Pancreas (tissue), 10 donors: ENCODE data around the gene MSMP. TPM values are rescaled to one million over a fixed set of nuclear protein-coding genes. Genes with fewer than 3 reads are reported as not detected.
A peak's percentile ranks its signal among the peaks of the same experiment; 100 is the strongest.

Experiments
- ATAC-seq, 4 donors: fragments of 200-7000 bp; cut with Tn5 transposase; one replicate each; pipeline versions ENCODE4 v1.8.0 to v1.9.1; 2020; ENCODE audit warnings: mild to moderate bottlenecking in 4 of 4, moderate library complexity in 4 of 4
- DNase-seq, 6 donors: peaks; one replicate each; pipeline ENCODE4 v3.0.0-alpha.2; 2020
- FAIRE-seq: peaks from 2 replicates; lab custom pipeline; 2012; peaks lifted over from hg19 to GRCh38; lab: Jason Lieb, UNC
- H3K27ac ChIP-seq, 4 donors: fragments of 200-600 bp; sonication (generic); 1 replicate in 3 of 4; 2 replicates in 1 of 4; pipeline versions ENCODE4 v1.5.0 to v1.8.0; 2020
- H3K27me3 ChIP-seq, 4 donors: fragments of 200-600 bp; one replicate each; pipeline ENCODE4 v1.8.0; 2021
- H3K36me3 ChIP-seq, 3 donors: fragments of 200-600 bp; sonication (generic) in 1 of 3; one replicate each; pipeline versions ENCODE4 v1.5.0 to v1.8.0; 2020 to 2021
- H3K4me1 ChIP-seq, 3 donors: fragments of 200-600 bp; one replicate each; pipeline ENCODE4 v1.8.0; 2021
- H3K4me3 ChIP-seq, 4 donors: fragments of 200-600 bp; sonication (generic) in 2 of 4; one replicate each; pipeline versions ENCODE4 v1.5.0 to v1.8.0; 2020 to 2021
- H3K9me3 ChIP-seq, 4 donors: fragments of 200-600 bp; one replicate each; pipeline ENCODE4 v1.8.0; 2021
- WGBS, 2 donors: extraction: QIAGEN DNeasy Blood & Tissue Kit; methylation state at CpG; one replicate each; pipeline ENCODE4 v1.1.7; 2013; 5-methylcytosine and 5-hydroxymethylcytosine counted together
- intact Hi-C, 3 donors: fragments of 100-400 bp; cut with DNase I; formaldehyde crosslinking; loops; one replicate each; pipeline versions ENCODE4 v1.11.1 to v1.14.2; 2022
- polyA plus RNA-seq, 2 donors: library from polyadenylated mRNA; stranded (reverse); fragments of 200-250 nt; gene quantifications; one replicate each; pipeline ENCODE4 v1.2.3, GENCODE V29; 2013
- total RNA-seq, 6 donors: library from RNA; stranded (reverse); fragmentation: NEBNext Ultra II Directional in 4 of 6; extraction: Animal tissue kit (Norgen Biotek cat#: 25700) in 4 of 6; gene quantifications; one replicate each; pipeline versions ENCODE4 v1.2.1 to v1.2.4, GENCODE V29; 2021 to 2023
- TF ChIP-seq, protein P1 (sequence below), 4 donors: fragments of 200-600 bp; sonication (generic) in 3 of 4; IDR thresholded peaks; one replicate each; pipeline versions ENCODE4 v1.5.0 to v1.8.0; 2021; ENCODE audit warnings: antibody characterized with exemption in 4 of 4
- donor health status: healthy with polysubstance abuse.
- donor health status: DM: no; HTN: no; CAD: no; lungs with moderate emphysema.
- donor health status: DM: no; HTN: no; CAD: no.
- donor health status: control.
- donor health status: control.
- donor health status: Bipolar disorder and iron deficiency.
- donor health status: DM: yes; HTN: yes; CAD: no.
- donor health status: DM: no; HTN: no; CAD: no.
- donor health status: DM: no; HTN: no; CAD: no.
- donor health status: DM: yes; HTN: yes; CAD: no.

The MSMP gene
- total and polyA plus RNA-seq, 8 donors = 0.49 to 2.3 (median 0.67) TPM; not detected in 5

- H3K4me1 ChIP-seq = peaks cover 25 to 42% (median 26%) of the 10 kb centered on the region in 3 donors
- H3K27me3 ChIP-seq = no peaks in the 10 kb centered on the region
- peak overlapping the region; percentile 72 to 87 (median 83) for H3K4me3 ChIP-seq
- H3K9me3 ChIP-seq = no peaks in the 10 kb centered on the region
- FAIRE-seq = no peak
- peak in 1 of 6 donors; percentile 42 for DNase-seq
- H3K36me3 ChIP-seq = peaks cover 3 to 32% (median 16%) of the 10 kb centered on the region in 3 donors
- ATAC-seq = peak; percentile 2 to 4 (median 2)
- peak overlapping the region; percentile 81 to 92 (median 91) for H3K27ac ChIP-seq
- intact Hi-C loops = no loop called here
- WGBS, 2 donors = 1 to 2% methylated on average over 14 of the region's 14 CpGs
- TF ChIP-seq, protein P1, sequence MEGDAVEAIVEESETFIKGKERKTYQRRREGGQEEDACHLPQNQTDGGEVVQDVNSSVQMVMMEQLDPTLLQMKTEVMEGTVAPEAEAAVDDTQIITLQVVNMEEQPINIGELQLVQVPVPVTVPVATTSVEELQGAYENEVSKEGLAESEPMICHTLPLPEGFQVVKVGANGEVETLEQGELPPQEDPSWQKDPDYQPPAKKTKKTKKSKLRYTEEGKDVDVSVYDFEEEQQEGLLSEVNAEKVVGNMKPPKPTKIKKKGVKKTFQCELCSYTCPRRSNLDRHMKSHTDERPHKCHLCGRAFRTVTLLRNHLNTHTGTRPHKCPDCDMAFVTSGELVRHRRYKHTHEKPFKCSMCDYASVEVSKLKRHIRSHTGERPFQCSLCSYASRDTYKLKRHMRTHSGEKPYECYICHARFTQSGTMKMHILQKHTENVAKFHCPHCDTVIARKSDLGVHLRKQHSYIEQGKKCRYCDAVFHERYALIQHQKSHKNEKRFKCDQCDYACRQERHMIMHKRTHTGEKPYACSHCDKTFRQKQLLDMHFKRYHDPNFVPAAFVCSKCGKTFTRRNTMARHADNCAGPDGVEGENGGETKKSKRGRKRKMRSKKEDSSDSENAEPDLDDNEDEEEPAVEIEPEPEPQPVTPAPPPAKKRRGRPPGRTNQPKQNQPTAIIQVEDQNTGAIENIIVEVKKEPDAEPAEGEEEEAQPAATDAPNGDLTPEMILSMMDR (IDR thresholded peaks at IDR 0.05) = no peak
Observed at GRCh38 chr9:35732800-35733541, 21.1 kb downstream of the MSMP start.

- FAIRE-seq (peak; percentile 82), ATAC-seq (peak; percentile 88 to 93 (median 88)), DNase-seq (peak; percentile 94 to 98 (median 98))
- intact Hi-C loops = no loop called here
- WGBS, 2 donors = 0% methylated on average over 47 to 49 of the region's 49 CpGs
- Histone ChIP-seq H3K27me3 (no peaks in the 10 kb centered on the region), H3K27ac (peak within 1 kb of the TSS; percentile 81 to 92 (median 91)), H3K36me3 (peaks cover 3 to 25% (median 13%) of the 10 kb centered on the region in 3 donors), H3K9me3 (no peaks in the 10 kb centered on the region), H3K4me1 (peaks cover 25 to 42% (median 26%) of the 10 kb centered on the region in 3 donors), H3K4me3 (peak within 1 kb of the TSS; percentile 72 to 87 (median 83))
- TF ChIP-seq, protein P1 (IDR thresholded peaks at IDR 0.05) = no peak
Observed at GRCh38 chr9:35732185-35732799, 21.8 kb downstream of the MSMP start, which contains the start of the genes CREB3 and TLN1. Gene CREB3, plus strand, starts transcription at chr9:35732666. Its CDS starts 107 bp downstream, at chr9:35732773. Gene TLN1, minus strand, starts transcription at chr9:35732195. Its CDS starts 6,501 bp downstream, at chr9:35725694.

DNA sequence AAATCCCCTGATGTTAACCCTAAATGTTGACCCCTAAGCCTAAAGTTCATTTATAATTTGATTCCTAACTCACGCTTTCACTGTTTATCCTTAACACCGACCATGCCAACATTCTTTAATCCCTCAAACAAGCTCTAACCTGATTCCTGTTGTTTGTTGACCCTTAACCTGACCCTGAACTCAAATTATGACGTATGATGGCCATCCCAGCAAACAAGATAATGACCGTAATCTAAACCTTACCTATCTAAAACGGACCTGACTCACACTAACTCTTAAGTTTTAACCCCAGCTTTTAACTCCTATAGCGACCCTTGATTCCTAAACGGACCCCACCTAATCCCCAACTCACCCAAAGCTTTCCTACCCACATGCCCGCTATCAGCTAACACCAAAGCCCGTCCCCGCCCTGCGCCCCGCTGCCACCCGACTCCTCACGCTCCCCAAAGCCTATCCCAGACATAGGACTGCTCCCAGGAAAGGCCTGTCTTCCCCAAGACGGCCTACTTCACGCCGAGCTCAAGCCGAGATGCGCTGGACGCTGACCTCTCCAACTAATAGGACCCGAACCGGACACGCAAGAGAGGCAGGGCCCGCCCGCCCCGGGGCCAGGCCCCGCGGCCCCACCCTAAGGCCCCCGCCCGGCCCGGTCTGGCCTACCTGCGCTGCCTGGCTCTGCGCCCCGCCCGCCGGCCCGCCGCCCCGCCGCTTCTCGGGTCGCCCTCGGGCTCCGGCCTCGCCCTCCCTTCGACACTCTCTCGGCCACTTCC is 22.5 kb downstream of the MSMP start:
- H3K36me3 ChIP-seq = peaks cover 3 to 18% (median 6%) of the 10 kb centered on the region in 3 donors
- no peaks in the 10 kb centered on the region for H3K27me3 ChIP-seq
- TF ChIP-seq, protein P1 (IDR thresholded peaks at IDR 0.05) = no peak
- ATAC-seq (no peak), FAIRE-seq (no peak), DNase-seq (no peak)
- H3K27ac ChIP-seq = peak overlapping the region; percentile 81 to 92 (median 91)
- H3K4me3 ChIP-seq = peak overlapping the region; percentile 72 to 87 (median 83)
- H3K4me1 ChIP-seq = peaks cover 25 to 42% (median 26%) of the 10 kb centered on the region in 3 donors
- intact Hi-C loops = no loop called here
- 1% methylated on average over 30 to 47 of the region's 47 CpGs for WGBS, 2 donors
- H3K9me3 ChIP-seq = no peaks in the 10 kb centered on the region

GRCh38 chr9:35730486-35730854 is 23.6 kb downstream of the MSMP start:
- Histone ChIP-seq H3K27me3 (no peaks in the 10 kb centered on the region), H3K36me3 (peaks cover 0 to 9% (median 0%) of the 10 kb centered on the region in 3 donors), H3K9me3 (no peaks in the 10 kb centered on the region), H3K4me1 (peaks cover 25 to 42% (median 26%) of the 10 kb centered on the region in 3 donors), H3K4me3 (peak overlapping the region in 3 of 4 donors; percentile 0 to 87 (median 72)), H3K27ac (peak overlapping the region in 2 of 4 donors; percentile 12 to 92)
- no peak for DNase-seq
- TF ChIP-seq, protein P1 (IDR thresholded peaks at IDR 0.05) = no peak
- FAIRE-seq = no peak
- 85 to 93% methylated on average over 2 of the region's 2 CpGs for WGBS, 2 donors
- intact Hi-C loops = no loop called here
- ATAC-seq = no peak
